ENCODE data around the gene ITIH3.

DNA sequence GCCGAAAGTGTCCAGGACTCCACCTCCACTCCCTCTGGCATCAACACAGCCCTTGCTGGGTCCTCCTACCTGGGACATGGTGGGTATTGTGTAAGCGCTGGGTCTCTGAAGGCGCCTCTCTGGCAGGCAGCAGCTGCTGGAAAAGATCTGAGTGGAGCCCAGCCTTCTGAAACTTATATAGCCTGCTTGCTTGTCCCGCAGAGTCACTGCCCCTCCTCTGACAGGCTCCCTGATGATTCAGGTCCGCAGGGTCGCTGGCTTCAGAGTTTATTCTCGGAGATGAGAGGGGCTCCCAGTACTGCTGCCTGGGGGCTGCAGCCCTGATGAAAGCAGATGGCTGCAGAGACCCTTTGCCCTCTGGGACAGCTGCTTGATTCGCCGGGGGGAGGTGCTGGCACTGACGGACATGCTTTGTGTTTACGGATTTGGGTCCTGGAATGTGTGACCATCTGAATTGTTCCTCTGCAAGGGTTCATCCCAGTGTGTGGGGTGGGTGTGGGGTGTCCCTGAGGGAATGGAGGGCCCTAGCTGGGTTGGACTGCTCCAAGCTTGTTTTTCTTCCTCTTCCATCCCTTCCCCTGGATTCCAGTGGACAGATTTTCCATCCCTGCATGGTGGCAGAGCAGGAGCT lies 40.4 kb downstream of the ITIH3 start, which contains the start of gene MUSTN1:
- TF ChIP-seq, protein P1, sequence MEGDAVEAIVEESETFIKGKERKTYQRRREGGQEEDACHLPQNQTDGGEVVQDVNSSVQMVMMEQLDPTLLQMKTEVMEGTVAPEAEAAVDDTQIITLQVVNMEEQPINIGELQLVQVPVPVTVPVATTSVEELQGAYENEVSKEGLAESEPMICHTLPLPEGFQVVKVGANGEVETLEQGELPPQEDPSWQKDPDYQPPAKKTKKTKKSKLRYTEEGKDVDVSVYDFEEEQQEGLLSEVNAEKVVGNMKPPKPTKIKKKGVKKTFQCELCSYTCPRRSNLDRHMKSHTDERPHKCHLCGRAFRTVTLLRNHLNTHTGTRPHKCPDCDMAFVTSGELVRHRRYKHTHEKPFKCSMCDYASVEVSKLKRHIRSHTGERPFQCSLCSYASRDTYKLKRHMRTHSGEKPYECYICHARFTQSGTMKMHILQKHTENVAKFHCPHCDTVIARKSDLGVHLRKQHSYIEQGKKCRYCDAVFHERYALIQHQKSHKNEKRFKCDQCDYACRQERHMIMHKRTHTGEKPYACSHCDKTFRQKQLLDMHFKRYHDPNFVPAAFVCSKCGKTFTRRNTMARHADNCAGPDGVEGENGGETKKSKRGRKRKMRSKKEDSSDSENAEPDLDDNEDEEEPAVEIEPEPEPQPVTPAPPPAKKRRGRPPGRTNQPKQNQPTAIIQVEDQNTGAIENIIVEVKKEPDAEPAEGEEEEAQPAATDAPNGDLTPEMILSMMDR (IDR thresholded peaks at IDR 0.05; ENCODE audit: low read depth, low read length): no peak
- no peak for TF ChIP-seq POLR2A (IDR thresholded peaks at IDR 0.05; ENCODE audit: extremely low read depth, insufficient read length)

Data from NB4 (cell line).